Ammon's horn (tissue), 1 donor: ENCODE measurements around the gene RABGAP1.

Source experiments
- DNase-seq: peaks from one replicate; pipeline ENCODE4 v3.0.0-alpha.2; 2016; ENCODE audit warnings: low spot score

The RABGAP1 gene

GRCh38 chr9:122944960-122945888, 4.4 kb downstream of the RABGAP1 start:
- no peak for DNase-seq

- DNase-seq = no peak
These were observed 5.7 kb downstream of the RABGAP1 start for GRCh38 chr9:122946461-122947005.

GRCh38 chr9:122948313-122948712, 7.5 kb downstream of the RABGAP1 start:
- DNase-seq = no peak

- peak; percentile 53 for DNase-seq
These were observed 8.9 kb downstream of the RABGAP1 start for GRCh38 chr9:122949696-122950095.

GRCh38 chr9:122950263-122950662, 9.4 kb downstream of the RABGAP1 start:
- DNase-seq = no peak

- DNase-seq = no peak
These were observed 10.2 kb downstream of the RABGAP1 start for GRCh38 chr9:122951056-122951455.

GRCh38 chr9:122954253-122954691, 13.5 kb downstream of the RABGAP1 start:
- DNase-seq = no peak

- DNase-seq = no peak
These were observed 15.1 kb downstream of the RABGAP1 start for GRCh38 chr9:122955961-122956360.

GRCh38 chr9:122961139-122961538, 20.3 kb downstream of the RABGAP1 start:
- no peak for DNase-seq

- no peak for DNase-seq
These were observed 34.4 kb downstream of the RABGAP1 start for GRCh38 chr9:122975196-122975595.

GRCh38 chr9:122978601-122979000, 37.8 kb downstream of the RABGAP1 start:
- no peak for DNase-seq

GRCh38 chr9:122986010-122986409, 45.2 kb downstream of the RABGAP1 start:
- no peak for DNase-seq

- DNase-seq = no peak
These were observed 47.3 kb downstream of the RABGAP1 start for GRCh38 chr9:122988141-122988540.

GRCh38 chr9:122988920-122989621, 48.3 kb downstream of the RABGAP1 start:
- no peak for DNase-seq

GRCh38 chr9:122991370-122991830, 50.6 kb downstream of the RABGAP1 start:
- DNase-seq = peak; percentile 37

GRCh38 chr9:122996586-122996985, 55.8 kb downstream of the RABGAP1 start:
- DNase-seq = no peak

- no peak for DNase-seq
These were observed 57.6 kb downstream of the RABGAP1 start for GRCh38 chr9:122998448-122998847.

GRCh38 chr9:123000371-123001068, 59.7 kb downstream of the RABGAP1 start:
- no peak for DNase-seq

- DNase-seq = no peak
These were observed 61.9 kb downstream of the RABGAP1 start for GRCh38 chr9:123002754-123003153.

- no peak for DNase-seq
These were observed 62.6 kb downstream of the RABGAP1 start for GRCh38 chr9:123003466-123003865.

- DNase-seq = no peak
These were observed 65.1 kb downstream of the RABGAP1 start for GRCh38 chr9:123005964-123006363.

GRCh38 chr9:123007269-123007668, 66.4 kb downstream of the RABGAP1 start:
- no peak for DNase-seq
